HG02623 (cell line): Measurements from ENCODE around the gene CCDC68.

Experiments used
- ATAC-seq: cut with Tn5 transposase; IDR thresholded peaks from one replicate; pipeline ENCODE4 v1.9.1; 2021; ENCODE audit warnings: moderate library complexity; ENCODE audit not compliant: unreplicated experiment

The CCDC68 gene

GRCh38 chr18:54923339-54923956 lies 35.8 kb downstream of the CCDC68 start:
- no peak for ATAC-seq

- no peak for ATAC-seq
Observed at GRCh38 chr18:54919412-54919811, 39.8 kb downstream of the CCDC68 start.

GRCh38 chr18:54918060-54918459 lies 41.2 kb downstream of the CCDC68 start:
- ATAC-seq = no peak

GRCh38 chr18:54916507-54916906 lies 42.8 kb downstream of the CCDC68 start:
- ATAC-seq = no peak

GRCh38 chr18:54914816-54915215 lies 44.4 kb downstream of the CCDC68 start:
- ATAC-seq = no peak

- no peak for ATAC-seq
Observed at GRCh38 chr18:54911551-54911950, 47.7 kb downstream of the CCDC68 start.

GRCh38 chr18:54910161-54910919 lies 48.9 kb downstream of the CCDC68 start:
- no peak for ATAC-seq

GRCh38 chr18:54909538-54909937 lies 49.7 kb downstream of the CCDC68 start:
- no peak for ATAC-seq

GRCh38 chr18:54906331-54907185 lies 52.7 kb downstream of the CCDC68 start:
- ATAC-seq = no peak

GRCh38 chr18:54905629-54906028 lies 53.6 kb downstream of the CCDC68 start:
- ATAC-seq = no peak

- no peak for ATAC-seq
Observed at GRCh38 chr18:54904581-54904980, 54.7 kb downstream of the CCDC68 start.

GRCh38 chr18:54900290-54900689 lies 59.0 kb downstream of the CCDC68 start:
- ATAC-seq = no peak

- ATAC-seq = no peak
Observed at GRCh38 chr18:54899500-54899899, 59.8 kb downstream of the CCDC68 start.

- ATAC-seq = no peak
Observed at GRCh38 chr18:54888933-54889332, 70.3 kb downstream of the CCDC68 start.

- ATAC-seq = no peak
Observed at GRCh38 chr18:54888378-54888777, 70.9 kb downstream of the CCDC68 start.

- no peak for ATAC-seq
Observed at GRCh38 chr18:54883816-54884604, 75.3 kb downstream of the CCDC68 start.

- ATAC-seq = no peak
Observed at GRCh38 chr18:54882318-54882717, 76.9 kb downstream of the CCDC68 start.

- no peak for ATAC-seq
Observed at GRCh38 chr18:54881229-54881768, 78.0 kb downstream of the CCDC68 start.

- no peak for ATAC-seq
Observed at GRCh38 chr18:54880395-54881105, 78.7 kb downstream of the CCDC68 start.

- ATAC-seq = no peak
Observed at GRCh38 chr18:54879691-54880090, 79.6 kb downstream of the CCDC68 start.
